ENCODE measurements around the gene C12orf54.
"Not testable (repeated sequence)": the region's sequence is repeated elsewhere in the genome, so short reads cannot be mapped to it uniquely, and the experiment has no call there.

Gene C12orf54

GRCh38 chr12:48508987-48509386 is 26.7 kb downstream of the C12orf54 start:
- DNase-seq (ENCODE audit: low read depth in 1 of 2, low spot score in 1 of 2): no peak

GRCh38 chr12:48510111-48510510 is 27.8 kb downstream of the C12orf54 start:
- DNase-seq (ENCODE audit: low read depth in 1 of 2, low spot score in 1 of 2): no peak

GRCh38 chr12:48512855-48513254 is 30.6 kb downstream of the C12orf54 start:
- DNase-seq (ENCODE audit: low read depth in 1 of 2, low spot score in 1 of 2): no peak

GRCh38 chr12:48514728-48515127 is 32.4 kb downstream of the C12orf54 start:
- DNase-seq (ENCODE audit: low read depth in 1 of 2, low spot score in 1 of 2): no peak

GRCh38 chr12:48520381-48520780 is 38.1 kb downstream of the C12orf54 start:
- DNase-seq (ENCODE audit: low read depth in 1 of 2, low spot score in 1 of 2): not testable (repeated sequence)

- DNase-seq (ENCODE audit: low read depth in 1 of 2, low spot score in 1 of 2): no peak
Observed at GRCh38 chr12:48525332-48525731, 43.0 kb downstream of the C12orf54 start, which contains the start of gene OR8S1. OR8S1 (plus strand) TSS chr12:48525632; CDS start chr12:48525632, 0 bp downstream.

- DNase-seq (ENCODE audit: low read depth in 1 of 2, low spot score in 1 of 2): no peak
Observed at GRCh38 chr12:48527891-48528670, 45.8 kb downstream of the C12orf54 start.

- no peak for DNase-seq (ENCODE audit: low read depth in 1 of 2, low spot score in 1 of 2)
Observed at GRCh38 chr12:48532601-48533000, 50.3 kb downstream of the C12orf54 start.

- no peak for DNase-seq (ENCODE audit: low read depth in 1 of 2, low spot score in 1 of 2)
Observed at GRCh38 chr12:48536602-48537001, 54.3 kb downstream of the C12orf54 start.

GRCh38 chr12:48542300-48542928 is 60.1 kb downstream of the C12orf54 start:
- DNase-seq (ENCODE audit: low read depth in 1 of 2, low spot score in 1 of 2): peak in 1 of 2 donors; percentile 10

- no peak for DNase-seq (ENCODE audit: low read depth in 1 of 2, low spot score in 1 of 2)
Observed at GRCh38 chr12:48545833-48546469, 63.7 kb downstream of the C12orf54 start.

All from activated T-helper 1 cell treated with anti-CD3 and anti-CD28 coated beads, Interleukin-2, amount 50 U/mL, for 16 hours (primary cell).